CD14-positive monocyte (primary cell): ENCODE data around the gene ST3GAL4. TPM values are rescaled to one million over a fixed set of nuclear protein-coding genes. Genes with fewer than 3 reads are reported as not detected.

Experiments
- DNase-seq, 3 donors: peaks; one replicate each; pipeline ENCODE4 v3.0.0-alpha.2; 2011 to 2022
- H2AFZ ChIP-seq: 2 replicates; pipeline ENCODE4 v1.6.0; 2012; ENCODE audit warnings: mild to moderate bottlenecking, low read depth, low read length, inconsistent platforms; ENCODE audit not compliant: insufficient read depth, poor library complexity, severe bottlenecking
- H3K27ac ChIP-seq, 2 donors: 1 replicate in 1 of 2; 2 replicates in 1 of 2; pipeline ENCODE4 v1.5.1; 2012 to 2013; ENCODE audit warnings: low read length in 2 of 2, control low read depth in 1 of 2, inconsistent platforms in 1 of 2, low read depth in 1 of 2, mild to moderate bottlenecking in 1 of 2
- H3K27me3 ChIP-seq, 2 donors: one replicate each; pipeline versions ENCODE4 v1.6.0 to v1.6.1; 2011 to 2013; ENCODE audit warnings: low read length in 2 of 2; ENCODE audit not compliant: control insufficient read depth in 2 of 2, insufficient read depth in 2 of 2
- H3K36me3 ChIP-seq, 2 donors: replicated peaks in 1 of 2; 1 replicate in 1 of 2; 2 replicates in 1 of 2; pipeline versions ENCODE4 v1.5.1 to v1.6.1; 2012 to 2013; ENCODE audit warnings: low read length in 2 of 2, control low read depth in 1 of 2, inconsistent platforms in 1 of 2, mild to moderate bottlenecking in 1 of 2; ENCODE audit not compliant: insufficient read depth in 2 of 2, control insufficient read depth in 1 of 2
- H3K4me1 ChIP-seq, 2 donors: 1 replicate in 1 of 2; 2 replicates in 1 of 2; pipeline versions ENCODE4 v1.5.1 to v1.6.1; 2012 to 2013; ENCODE audit warnings: low read length in 2 of 2, control low read depth in 1 of 2, inconsistent platforms in 1 of 2, mild to moderate bottlenecking in 1 of 2, moderate library complexity in 1 of 2; ENCODE audit not compliant: insufficient read depth in 2 of 2, control insufficient read depth in 1 of 2
- H3K4me2 ChIP-seq: replicated peaks from 2 replicates; pipeline ENCODE3; 2012; ENCODE audit warnings: low read length, moderate library complexity, mild to moderate bottlenecking; ENCODE audit not compliant: poor library complexity, severe bottlenecking; ENCODE audit errors: extremely low read depth
- H3K4me3 ChIP-seq, 3 experiments: fragments of 200-600 bp in 1 of 3; sonication (generic) in 1 of 3; replicated peaks in 1 of 3; 1 replicate in 2 of 3; 2 replicates in 1 of 3; pipeline ENCODE4 v1.5.1; 2011 to 2013; ENCODE audit warnings: low read length in 3 of 3, mild to moderate bottlenecking in 3 of 3, control low read depth in 2 of 3, low read depth in 2 of 3, inconsistent platforms in 1 of 3, moderate library complexity in 1 of 3
- H3K79me2 ChIP-seq: 2 replicates; pipeline ENCODE4 v1.6.0; 2012; ENCODE audit warnings: mild to moderate bottlenecking, control low read depth, inconsistent platforms, low read length, moderate library complexity; ENCODE audit not compliant: insufficient read depth
- H3K9ac ChIP-seq: 2 replicates; pipeline ENCODE4 v1.6.0; 2017; ENCODE audit warnings: low read length, mild to moderate bottlenecking; ENCODE audit not compliant: insufficient read depth, poor library complexity, severe bottlenecking
- H3K9me3 ChIP-seq, 2 donors: replicated peaks in 1 of 2; 1 replicate in 1 of 2; 2 replicates in 1 of 2; pipeline versions ENCODE4 v1.5.1 to v1.6.1; 2012 to 2013; ENCODE audit warnings: low read length in 2 of 2, control low read depth in 1 of 2; ENCODE audit not compliant: control insufficient read depth in 1 of 2, insufficient read depth in 1 of 2
- H4K20me1 ChIP-seq: 2 replicates; pipeline ENCODE4 v1.6.0; 2012; ENCODE audit warnings: mild to moderate bottlenecking, low read length, control low read depth, moderate library complexity; ENCODE audit not compliant: insufficient read depth
- H3K27ac Mint-ChIP-seq, 7 donors: one replicate each; pipeline ENCODE4 v1.8.0; 2020; ENCODE audit warnings: mild to moderate bottlenecking in 7 of 7, mixed read lengths in 7 of 7, moderate library complexity in 6 of 7, inconsistent platforms in 2 of 7
- H3K27me3 Mint-ChIP-seq, 3 donors: one replicate each; pipeline ENCODE4 v1.8.0; 2021 to 2022; ENCODE audit warnings: low read depth in 3 of 3, mild to moderate bottlenecking in 3 of 3, mixed read lengths in 3 of 3, moderate library complexity in 3 of 3, inconsistent platforms in 1 of 3
- H3K36me3 Mint-ChIP-seq, 2 donors: one replicate each; pipeline ENCODE4 v1.8.0; 2020; ENCODE audit warnings: mixed read lengths in 2 of 2, inconsistent platforms in 1 of 2, mild to moderate bottlenecking in 1 of 2
- H3K4me1 Mint-ChIP-seq: one replicate; pipeline ENCODE4 v1.8.0; 2020; ENCODE audit warnings: mild to moderate bottlenecking, mixed read lengths
- H3K4me3 Mint-ChIP-seq, 2 donors: one replicate each; pipeline ENCODE4 v1.8.0; 2020; ENCODE audit warnings: mild to moderate bottlenecking in 2 of 2, mixed read lengths in 2 of 2, moderate library complexity in 1 of 2
- H3K9me3 Mint-ChIP-seq, 7 donors: one replicate each; pipeline ENCODE4 v1.8.0; 2020 to 2022; ENCODE audit warnings: mixed read lengths in 7 of 7, mild to moderate bottlenecking in 6 of 7, moderate library complexity in 6 of 7, inconsistent platforms in 2 of 7
- CTCF ChIP-seq: fragments of 200-600 bp; IDR thresholded peaks from one replicate; pipeline ENCODE4 v1.8.0; 2022; ENCODE audit warnings: antibody characterized with exemption, mild to moderate bottlenecking
- WGBS: methylation state at CpG from one replicate; pipeline ENCODE4 v1.1.5; 2013; ENCODE audit warnings: missing lambda C conversion rate; ENCODE audit not compliant: insufficient coverage; 5-methylcytosine and 5-hydroxymethylcytosine counted together
- intact Hi-C, 2 donors: fragments of 100-400 bp; cut with micrococcal nuclease; formaldehyde crosslinking; loops; one replicate each; pipeline versions ENCODE4 v1.15.0 to v1.15.1; 2023
- polyA plus RNA-seq, 3 donors: library from polyadenylated mRNA; depleted of rRNA in 1 of 3; unstranded in 2 of 3; stranded (reverse) in 1 of 3; fragments of 300-500 nt in 2 of 3; fragments of >200 nt in 1 of 3; fragmentation: Illumina TruSeq in 2 of 3; gene quantifications; 1 replicate in 2 of 3; 2 replicates in 1 of 3; pipeline ENCODE4 v1.2.3, GENCODE V29; 2012 to 2021

ST3GAL4 gene
- polyA plus RNA-seq, 3 donors = 7.8 to 14.3 (median 10.1) TPM

- DNase-seq = no peak
- H4K20me1 ChIP-seq = no peaks in the 10 kb centered on the region
- Mint-ChIP-seq H3K27me3 (no peaks in the 10 kb centered on the region), H3K9me3 (no peaks in the 10 kb centered on the region), H3K27ac (peak overlapping the region in 2 of 7 donors; percentile 13 to 25), H3K36me3 (peaks cover 5 to 9% of the 10 kb centered on the region in 2 donors), H3K4me3 (peak overlapping the region; percentile 71 to 83), H3K4me1 (peaks cover 30% of the 10 kb centered on the region)
- peak overlapping the region; percentile 73 for H3K4me2 ChIP-seq
- H3K27ac ChIP-seq = peak overlapping the region in 1 of 2 donors; percentile 62
- TF ChIP-seq CTCF = no peak
- peak overlapping the region; percentile 69 for H3K9ac ChIP-seq
- peak overlapping the region; percentile 36 to 76 (median 40) for H3K4me3 ChIP-seq
- no peaks in the 10 kb centered on the region for H3K27me3 ChIP-seq
- H3K9me3 ChIP-seq = no peaks in the 10 kb centered on the region
- H3K4me1 ChIP-seq = peaks cover 21 to 32% of the 10 kb centered on the region in 2 donors
- no peaks in the 10 kb centered on the region for H3K79me2 ChIP-seq
- peak overlapping the region; percentile 82 for H2AFZ ChIP-seq
- WGBS = 86% methylated on average over 7 of the region's 12 CpGs
- peaks cover 2 to 27% of the 10 kb centered on the region in 2 donors for H3K36me3 ChIP-seq
- intact Hi-C loops = no loop called here
These were observed 61.8 kb downstream of the ST3GAL4 start for GRCh38 chr11:126417091-126417862.

- no peak overlapping the region for H3K27ac ChIP-seq
- H3K36me3 Mint-ChIP-seq = peaks cover 1 to 2% of the 10 kb centered on the region in 2 donors
- H3K4me2 ChIP-seq = no peak overlapping the region
- no peaks in the 10 kb centered on the region for H4K20me1 ChIP-seq
- H3K36me3 ChIP-seq = peaks cover 0 to 14% of the 10 kb centered on the region in 2 donors
- no peaks in the 10 kb centered on the region for H3K9me3 ChIP-seq
- DNase-seq = no peak
- TF ChIP-seq CTCF = no peak
- no peaks in the 10 kb centered on the region for H3K9me3 Mint-ChIP-seq
- H3K27ac Mint-ChIP-seq = no peak overlapping the region
- intact Hi-C loops = no loop called here
- H3K4me1 ChIP-seq = peaks cover 21 to 32% of the 10 kb centered on the region in 2 donors
- no peaks in the 10 kb centered on the region for H3K27me3 ChIP-seq
- H3K4me3 ChIP-seq = no peak overlapping the region
- no CpG with 5 or more reads among the region's 1 CpG for WGBS
- H3K79me2 ChIP-seq = no peaks in the 10 kb centered on the region
- peaks cover 30% of the 10 kb centered on the region for H3K4me1 Mint-ChIP-seq
- no peak overlapping the region for H3K4me3 Mint-ChIP-seq
- H2AFZ ChIP-seq = no peak overlapping the region
- H3K27me3 Mint-ChIP-seq = no peaks in the 10 kb centered on the region
- H3K9ac ChIP-seq = no peak overlapping the region
These were observed 63.4 kb downstream of the ST3GAL4 start for GRCh38 chr11:126418887-126419286.
